K562 (cell line): ENCODE results near the gene COL4A2. TPM values are rescaled to one million over a fixed set of nuclear protein-coding genes. Genes with fewer than 3 reads are reported as not detected.

ENCODE experiments used
- ATAC-seq: fragments of 200-7000 bp; cut with Tn5 transposase; 3 replicates; pipeline ENCODE4 v1.9.1; 2020; ENCODE audit warnings: moderate library complexity
- BruUV-seq: library from RNA; stranded (reverse); fragments of 400-500 nt; replicated peaks from 2 replicates; lab custom pipeline; 2021; lab: Mats Ljungman, UMichigan
- CTCF ChIA-PET: fragments of 300-600 bp; formaldehyde crosslinking; extraction: SDS; loops from one replicate; lab custom pipeline; 2021; ENCODE audit warnings: low intra/inter-chr PET ratio; lab: Yijun Ruan, JAX
- POLR2A ChIA-PET: fragments of 300-600, 350-650 bp; sonication (Branson Sonifier 250); formaldehyde crosslinking; extraction: SDS; loops from one replicate; lab custom pipeline; 2021; ENCODE audit warnings: antibody characterized with exemption, inconsistent platforms; lab: Yijun Ruan, JAX
- DNase-seq, 4 experiments: peaks; one replicate each; pipeline versions ENCODE4 v3.0.0 to v3.0.0-alpha.2; 2011 to 2018; ENCODE audit warnings: low spot score in 3 of 4, mixed read lengths in 3 of 4; ENCODE audit errors: extremely low read depth in 1 of 4
- FAIRE-seq: peaks from 2 replicates; lab custom pipeline; 2011; peaks lifted over from hg19 to GRCh38; lab: Jason Lieb, UNC
- H2AFZ ChIP-seq: 2 replicates; pipeline ENCODE4 v1.6.0; 2011; ENCODE audit warnings: low read depth, low read length, control low read depth, inconsistent platforms
- H3K27ac ChIP-seq: fragments of 200-600 bp; 3 replicates; pipeline ENCODE4 v1.8.0; 2011; ENCODE audit warnings: low read depth, mild to moderate bottlenecking, control low read depth, inconsistent platforms, low read length, moderate library complexity, mixed read lengths; ENCODE audit errors: extremely low read depth
- H3K27me3 ChIP-seq, 2 experiments: fragments of 300-600 bp in 1 of 2; 2 replicates in 1 of 2; 3 replicates in 1 of 2; pipeline versions ENCODE4 v1.6.0 to v1.8.0; 2011; ENCODE audit warnings: inconsistent platforms in 2 of 2, low read length in 2 of 2, mild to moderate bottlenecking in 1 of 2, mixed read lengths in 1 of 2, moderate library complexity in 1 of 2; ENCODE audit not compliant: control insufficient read depth in 2 of 2, insufficient read depth in 2 of 2
- H3K36me3 ChIP-seq: fragments of 300-600 bp; 3 replicates; pipeline ENCODE4 v1.8.0; 2011; ENCODE audit warnings: mild to moderate bottlenecking, low read length, inconsistent platforms; ENCODE audit not compliant: control insufficient read depth, insufficient read depth
- H3K4me1 ChIP-seq, 2 experiments: fragments of 200-600 bp in 1 of 2; replicated peaks in 1 of 2; 2 replicates in 1 of 2; 3 replicates in 1 of 2; pipeline versions ENCODE4 v1.5.1 to v1.8.0; 2011; ENCODE audit warnings: inconsistent platforms in 2 of 2, low read length in 2 of 2, mild to moderate bottlenecking in 1 of 2, mixed read lengths in 1 of 2, moderate library complexity in 1 of 2; ENCODE audit not compliant: control insufficient read depth in 2 of 2, insufficient read depth in 2 of 2
- H3K4me2 ChIP-seq: 2 replicates; pipeline ENCODE4 v1.6.1; 2011; ENCODE audit warnings: low read length, control low read depth, inconsistent platforms, mixed read lengths; ENCODE audit not compliant: insufficient read depth
- H3K4me3 ChIP-seq: fragments of 200-600 bp; sonication (generic), shearing (Covaris generic); 2 replicates; pipeline ENCODE4 v1.5.1; 2016; ENCODE audit warnings: control low read depth, inconsistent platforms
- H3K79me2 ChIP-seq: fragments of 200-600 bp; 3 replicates; pipeline ENCODE4 v1.8.0; 2011; ENCODE audit warnings: low read length, inconsistent platforms; ENCODE audit not compliant: control insufficient read depth, insufficient read depth
- H3K9ac ChIP-seq, 2 experiments: 2 replicates each; pipeline versions ENCODE4 v1.6.0 to v1.6.1; 2011; ENCODE audit warnings: low read depth in 2 of 2, low read length in 2 of 2, control low read depth in 1 of 2, inconsistent platforms in 1 of 2, mild to moderate bottlenecking in 1 of 2, mixed read lengths in 1 of 2; ENCODE audit not compliant: insufficient read depth in 1 of 2
- H3K9me1 ChIP-seq: one replicate; pipeline ENCODE4 v1.6.0; 2011; ENCODE audit warnings: inconsistent platforms, mild to moderate bottlenecking, low read length, moderate library complexity; ENCODE audit not compliant: control insufficient read depth, insufficient read depth
- H3K9me3 ChIP-seq: replicated peaks from 2 replicates; pipeline ENCODE4 v1.5.1; 2011; ENCODE audit warnings: low read depth, low read length, inconsistent platforms; ENCODE audit not compliant: control insufficient read depth, insufficient read depth
- H4K20me1 ChIP-seq: replicated peaks from 2 replicates; pipeline ENCODE4 v1.6.1; 2011; ENCODE audit warnings: low read length, inconsistent platforms, mixed read lengths; ENCODE audit not compliant: control insufficient read depth, insufficient read depth
- CBFA2T2 ChIP-seq: fragments of 450-650 bp; conservative IDR thresholded peaks from 2 replicates; pipeline ENCODE4 v1.6.1; 2017; ENCODE audit warnings: mild to moderate bottlenecking
- GABPB1 ChIP-seq: sonication (generic); formaldehyde crosslinking; IDR thresholded peaks from 2 replicates; pipeline ENCODE4 v1.8.0; 2022; ENCODE audit warnings: mild to moderate bottlenecking, missing genetic modification reagents
- MCM3 ChIP-seq: fragments of 450-650 bp; IDR thresholded peaks from 2 replicates; pipeline ENCODE4 v1.6.1; 2016
- NCOA4 ChIP-seq: fragments of 450-650 bp; IDR thresholded peaks from 2 replicates; pipeline ENCODE4 v1.6.1; 2018; ENCODE audit warnings: mild to moderate bottlenecking; ENCODE audit not compliant: partially characterized antibody
- POLR2G ChIP-seq: fragments of 200-400 bp; formaldehyde crosslinking; IDR thresholded peaks from 2 replicates; pipeline ENCODE4 v1.6.1; 2017; ENCODE audit warnings: low read depth, mild to moderate bottlenecking, antibody characterized with exemption, low read length, moderate library complexity
- POU5F1 ChIP-seq: fragments of 150-350 bp; IDR thresholded peaks from 2 replicates; pipeline ENCODE4 v1.6.1; 2014; ENCODE audit warnings: borderline replicate concordance, low read length, low read depth, mild to moderate bottlenecking; ENCODE audit not compliant: partially characterized antibody
- STAT5A ChIP-seq: IDR thresholded peaks from 2 replicates; pipeline ENCODE4 v1.6.1; 2012; ENCODE audit warnings: low read length, inconsistent platforms, borderline replicate concordance
- TBL1XR1 ChIP-seq, 2 experiments: IDR thresholded peaks; 2 replicates each; pipeline ENCODE4 v1.6.1; 2012; ENCODE audit warnings: improper control_type of control experiment in 2 of 2, low read length in 2 of 2, mild to moderate bottlenecking in 1 of 2
- ZFP36 ChIP-seq: fragments of 150-350 bp; IDR thresholded peaks from 2 replicates; pipeline ENCODE4 v1.6.1; 2018; ENCODE audit warnings: low read length, low read depth; ENCODE audit not compliant: partially characterized antibody
- ZNF512 ChIP-seq: IDR thresholded peaks from 2 replicates; pipeline ENCODE4 v1.6.1; 2016; ENCODE audit warnings: missing genetic modification characterization, missing compliant biosample characterization
- ZZZ3 ChIP-seq: fragments of 450-650 bp; IDR thresholded peaks from 2 replicates; pipeline ENCODE4 v1.6.1; 2016; ENCODE audit warnings: antibody characterized with exemption, mild to moderate bottlenecking, moderate library complexity
- WGBS: fragments of 100-300 bp; shearing (Covaris generic); methylation state at CpG from one replicate; pipeline ENCODE4 v1.1.6; 2016; ENCODE audit warnings: low coverage, mixed read lengths; ENCODE audit not compliant: insufficient coverage; ENCODE audit errors: missing lambda C conversion rate; 5-methylcytosine and 5-hydroxymethylcytosine counted together
- in situ Hi-C: fragments of 300-500 bp; cut with MboI; formaldehyde crosslinking; loops from 4 replicates; pipeline ENCODE4 v1.15.0; 2018; ENCODE audit warnings: inconsistent platforms, mixed read lengths
- intact Hi-C: fragments of 100-400 bp; cut with micrococcal nuclease; formaldehyde crosslinking; loops from 2 replicates; pipeline ENCODE4 v1.14.2; 2022
- polyA plus RNA-seq, 8 experiments: library from polyadenylated mRNA; depleted of rRNA in 4 of 8; stranded (reverse) in 5 of 8; unstranded in 3 of 8; fragments of >200 nt; fragmentation: Nextera tagmentation in 2 of 8; fragmentation: Illumina TruSeq in 1 of 8; extraction: Ambion mirVana in 2 of 8; extraction: Trizol in 1 of 8; gene quantifications; 2 replicates each; pipeline versions ENCODE4 v1.2.1 to v1.2.3, GENCODE V29; 2011 to 2014; ENCODE audit warnings: inconsistent platforms in 1 of 8, missing spikeins in 1 of 8
- total RNA-seq, 7 experiments: library from RNA; depleted of rRNA in 6 of 7; stranded (reverse); fragments of >200 nt in 6 of 7; fragmentation: Illumina TruSeq in 2 of 7; extraction: Trizol in 2 of 7; gene quantifications; 2 replicates each; pipeline versions ENCODE4 v1.2.1 to v1.2.3, GENCODE V29; 2011 to 2021; ENCODE audit warnings: low replicate concordance in 1 of 7

Gene COL4A2
- total and polyA plus RNA-seq, 9 of the 15 experiments (the other 6 are each of a cell fraction or from before 2014, with no cell fraction given) = 0.13 to 15.2 (median 8.1) TPM

- Histone ChIP-seq H3K9me1 (no peaks in the 10 kb centered on the region), H3K27ac (no peak overlapping the region), H3K4me3 (no peak overlapping the region), H3K79me2 (no peaks in the 10 kb centered on the region; the same call in 1 of the 3 replicates), H3K9ac (no peak overlapping the region), H3K27me3 (no peaks in the 10 kb centered on the region), H2AFZ (no peak overlapping the region), H4K20me1 (no peaks in the 10 kb centered on the region), H3K36me3 (no peaks in the 10 kb centered on the region), H3K9me3 (no peaks in the 10 kb centered on the region), H3K4me2 (no peak overlapping the region), H3K4me1 (peaks cover 5 to 21% of the 10 kb centered on the region in 2 experiments)
- intact Hi-C loops = no loop called here
- ChIA-PET POLR2A (no interaction called here), CTCF (no interaction called here)
- BruUV-seq = no TSS peak
- FAIRE-seq (no peak), ATAC-seq (no peak), DNase-seq (no peak)
- TF ChIP-seq CBFA2T2 (no peak), ZNF512 (no peak), ZFP36 (no peak), NCOA4 (no peak), STAT5A (no peak), POLR2G (no peak), TBL1XR1 (IDR thresholded peaks at IDR 0.05; ENCODE audit: low read length in 2 of 2) (no peak), MCM3 (no peak), POU5F1 (no peak), ZZZ3 (no peak), GABPB1 (no peak)
- WGBS = no CpG with 5 or more reads among the region's 7 CpGs
- in situ Hi-C loops = no loop called here
These were observed 224.0 kb downstream of the COL4A2 start for GRCh38 chr13:110531100-110531499.
